ENCODE results near the gene ZNF785. TPM values are rescaled to one million over a fixed set of nuclear protein-coding genes. Genes with fewer than 3 reads are reported as not detected.
A peak's percentile ranks its signal among the peaks of the same experiment; 100 is the strongest.

The ZNF785 gene
- total and polyA plus RNA-seq, 7 donors, result 1.3 to 5.4 (median 3.4) TPM

DNA sequence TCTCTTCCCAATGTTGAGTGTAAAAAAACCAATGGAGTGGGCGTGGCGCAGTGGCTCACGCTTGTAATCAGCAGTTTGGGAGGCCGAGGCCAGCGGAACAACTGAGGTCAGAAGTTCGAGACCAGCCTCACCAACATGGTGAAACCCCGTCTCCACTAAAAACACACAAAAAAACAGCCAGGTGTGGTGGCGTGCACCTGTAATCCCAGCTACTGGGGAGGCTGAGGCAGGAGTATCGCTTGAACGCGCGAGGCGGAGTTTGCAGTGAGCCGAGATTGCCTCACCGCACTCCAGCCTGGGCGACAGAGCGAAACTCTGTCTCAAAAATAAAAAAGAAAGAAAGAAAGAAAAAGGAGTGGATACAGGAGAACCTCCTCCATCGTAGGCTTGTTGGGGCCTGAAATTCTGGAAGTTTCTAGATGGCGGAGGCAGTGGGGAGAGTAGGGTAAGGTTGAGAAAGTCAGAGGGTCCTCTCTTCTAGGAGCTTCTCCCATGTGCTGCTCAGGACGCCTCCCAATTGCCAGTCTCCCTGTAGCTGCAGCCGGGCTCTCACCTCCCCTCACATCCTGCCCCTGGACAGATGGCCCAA, 26.6 kb downstream of the ZNF785 start:
- no peaks in the 10 kb centered on the region for H3K9me3 ChIP-seq
- peak overlapping the region; percentile 96 for H3K4me3 ChIP-seq
- WGBS, 3 donors, result 84 to 85% (median 85%) methylated on average over 20 to 21 of the region's 21 CpGs
- DNase-seq (peak in 1 of 2 donors; percentile 48), ATAC-seq (no peak)
- no peaks in the 10 kb centered on the region for H3K27me3 ChIP-seq (ENCODE audit: insufficient read depth in 3 of 3, low read length in 2 of 3)
- intact Hi-C loops (cut with DNase I), result loop anchor here (1.0 to 2.0 kb wide), 3 partner anchors 24 to 26 kb away; partner anchors contain the start of genes ZNF747 (in 1 of the 2) and ZNF785 (in 1 of the 2)
- peak overlapping the region; percentile 97 for H3K27ac ChIP-seq
- peaks cover 23% of the 10 kb centered on the region for H3K4me1 ChIP-seq
- peaks cover 0 to 18% of the 10 kb centered on the region in 2 donors for H3K36me3 ChIP-seq (ENCODE audit: insufficient read depth in 1 of 2, low read depth in 1 of 2)
- TF ChIP-seq, protein P1, sequence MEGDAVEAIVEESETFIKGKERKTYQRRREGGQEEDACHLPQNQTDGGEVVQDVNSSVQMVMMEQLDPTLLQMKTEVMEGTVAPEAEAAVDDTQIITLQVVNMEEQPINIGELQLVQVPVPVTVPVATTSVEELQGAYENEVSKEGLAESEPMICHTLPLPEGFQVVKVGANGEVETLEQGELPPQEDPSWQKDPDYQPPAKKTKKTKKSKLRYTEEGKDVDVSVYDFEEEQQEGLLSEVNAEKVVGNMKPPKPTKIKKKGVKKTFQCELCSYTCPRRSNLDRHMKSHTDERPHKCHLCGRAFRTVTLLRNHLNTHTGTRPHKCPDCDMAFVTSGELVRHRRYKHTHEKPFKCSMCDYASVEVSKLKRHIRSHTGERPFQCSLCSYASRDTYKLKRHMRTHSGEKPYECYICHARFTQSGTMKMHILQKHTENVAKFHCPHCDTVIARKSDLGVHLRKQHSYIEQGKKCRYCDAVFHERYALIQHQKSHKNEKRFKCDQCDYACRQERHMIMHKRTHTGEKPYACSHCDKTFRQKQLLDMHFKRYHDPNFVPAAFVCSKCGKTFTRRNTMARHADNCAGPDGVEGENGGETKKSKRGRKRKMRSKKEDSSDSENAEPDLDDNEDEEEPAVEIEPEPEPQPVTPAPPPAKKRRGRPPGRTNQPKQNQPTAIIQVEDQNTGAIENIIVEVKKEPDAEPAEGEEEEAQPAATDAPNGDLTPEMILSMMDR (IDR thresholded peaks at IDR 0.05), result no peak

- TF ChIP-seq, protein P1 (IDR thresholded peaks at IDR 0.05), result no peak
- peak within 1 kb of the TSS; percentile 96 for H3K4me3 ChIP-seq
- peak within 1 kb of the TSS; percentile 97 for H3K27ac ChIP-seq
- H3K4me1 ChIP-seq, result peaks cover 30% of the 10 kb centered on the region
- no peaks in the 10 kb centered on the region for H3K27me3 ChIP-seq (ENCODE audit: insufficient read depth in 3 of 3, low read length in 2 of 3)
- no peaks in the 10 kb centered on the region for H3K9me3 ChIP-seq
- H3K36me3 ChIP-seq (ENCODE audit: insufficient read depth in 1 of 2, low read depth in 1 of 2), result peaks cover 0 to 25% of the 10 kb centered on the region in 2 donors
- ATAC-seq, result peak; percentile 95 to 96 (median 96)
- intact Hi-C loops (cut with DNase I), result loop anchor here (1.0 to 2.0 kb wide), 3 partner anchors 23 to 27 kb away; partner anchors contain the start of genes ZNF747 (in 1 of the 2) and ZNF785 (in 1 of the 2)
- WGBS, 3 donors, result 0% methylated on average over 62 to 74 of the region's 74 CpGs
- peak; percentile 98 to 99 for DNase-seq
Measured at GRCh38 chr16:30557957-30558788, 27.3 kb downstream of the ZNF785 start, which contains the start of gene ZNF764. Gene ZNF764 (minus strand): TSS chr16:30558374. CDS start chr16:30558182, 192 bp downstream.

- H3K9me3 ChIP-seq, result no peaks in the 10 kb centered on the region
- H3K4me3 ChIP-seq, result peak overlapping the region; percentile 96
- H3K36me3 ChIP-seq (ENCODE audit: insufficient read depth in 1 of 2, low read depth in 1 of 2), result peaks cover 0 to 30% of the 10 kb centered on the region in 2 donors
- H3K27ac ChIP-seq, result peak overlapping the region; percentile 97
- DNase-seq (peak in 1 of 2 donors; percentile 23), ATAC-seq (peak in 3 of 4 donors; percentile 0 to 11 (median 4))
- intact Hi-C loops (cut with DNase I), result no loop called here
- TF ChIP-seq, protein P1 (IDR thresholded peaks at IDR 0.05), result no peak
- H3K4me1 ChIP-seq, result peaks cover 31% of the 10 kb centered on the region
- WGBS, 3 donors, result 0 to 1% (median 1%) methylated on average over 15 to 17 of the region's 17 CpGs
- no peaks in the 10 kb centered on the region for H3K27me3 ChIP-seq (ENCODE audit: insufficient read depth in 3 of 3, low read length in 2 of 3)
Measured at GRCh38 chr16:30557707-30557956, 27.9 kb downstream of the ZNF785 start.

DNA sequence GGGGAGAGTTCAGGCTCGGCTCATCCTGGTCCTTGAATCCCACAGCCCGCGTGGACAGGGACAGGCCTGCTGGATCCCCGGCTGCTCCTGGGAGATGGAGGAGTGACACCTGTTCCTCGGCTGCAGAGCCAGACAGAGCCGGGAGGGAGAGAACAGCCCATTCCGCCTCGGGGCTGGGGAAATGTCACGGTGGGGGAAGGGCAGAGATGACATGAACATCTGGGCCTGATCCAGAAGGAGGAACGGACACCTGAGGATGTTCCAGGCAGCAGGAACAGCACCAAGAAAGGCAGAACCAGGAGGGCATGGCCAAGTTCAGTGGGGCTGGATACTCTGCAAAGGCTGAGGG, 29.4 kb downstream of the ZNF785 start:
- peak overlapping the region; percentile 97 for H3K27ac ChIP-seq
- H3K4me3 ChIP-seq, result no peak overlapping the region
- peaks cover 0 to 30% of the 10 kb centered on the region in 2 donors for H3K36me3 ChIP-seq (ENCODE audit: insufficient read depth in 1 of 2, low read depth in 1 of 2)
- intact Hi-C loops (cut with DNase I), result no loop called here
- ATAC-seq, result peak; percentile 31 to 42 (median 38)
- H3K27me3 ChIP-seq (ENCODE audit: insufficient read depth in 3 of 3, low read length in 2 of 3), result no peaks in the 10 kb centered on the region
- 22 to 44% (median 31%) methylated on average over 10 of the region's 10 CpGs for WGBS, 3 donors
- H3K4me1 ChIP-seq, result peaks cover 31% of the 10 kb centered on the region
- H3K9me3 ChIP-seq, result no peaks in the 10 kb centered on the region
- TF ChIP-seq, protein P1 (IDR thresholded peaks at IDR 0.05), result no peak
- peak; percentile 36 to 82 for DNase-seq

Data from psoas muscle (tissue), 8 donors.